Superior temporal gyrus (tissue), 1 donor: ENCODE data around the gene PTEN.

Source experiments
- DNase-seq: peaks from one replicate; pipeline ENCODE4 v3.0.0-alpha.2; 2016; ENCODE audit errors: extremely low spot score

Gene PTEN

GRCh38 chr10:87974130-87974529 lies 110.7 kb downstream of the PTEN start:
- DNase-seq, result no peak

DNA sequence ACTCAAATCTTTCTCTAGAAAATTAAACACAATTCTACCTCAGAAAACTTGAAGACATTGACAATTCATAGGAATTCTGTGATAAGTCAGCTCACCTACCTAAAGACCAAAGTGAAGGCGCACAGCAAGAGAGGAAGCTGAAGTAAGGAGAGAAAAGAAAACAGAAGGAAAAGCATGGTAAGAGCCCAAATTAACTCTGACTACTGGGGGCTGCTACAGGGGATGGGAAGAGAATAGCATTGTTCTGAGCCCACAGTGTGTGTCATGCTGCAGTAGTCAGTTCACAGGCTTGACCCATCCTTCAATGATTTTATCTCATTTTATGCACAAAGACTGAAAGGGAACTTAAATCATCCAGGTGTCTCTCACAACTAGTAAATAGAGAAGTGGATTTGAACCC lies 111.3 kb downstream of the PTEN start:
- no peak for DNase-seq

- DNase-seq, result no peak
Observed at GRCh38 chr10:87976101-87976743, 112.8 kb downstream of the PTEN start.

DNA sequence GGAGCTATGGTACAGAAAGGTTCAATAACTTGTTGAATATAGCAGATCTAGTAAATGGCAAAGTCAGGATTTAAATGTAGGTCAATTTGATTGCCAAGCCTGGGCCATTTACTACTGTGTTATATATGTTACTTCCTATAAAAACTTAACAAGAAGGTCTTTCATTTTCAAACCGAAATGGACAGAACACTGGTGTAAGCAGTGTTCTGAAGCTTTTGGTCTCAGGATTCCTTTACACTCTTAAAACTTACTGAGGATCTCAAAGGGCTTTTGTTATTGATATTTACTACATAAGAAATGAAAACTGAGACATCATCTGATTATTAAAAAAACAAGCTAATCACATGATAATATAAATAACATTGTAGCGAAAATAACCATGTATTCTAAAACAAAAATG lies 114.7 kb downstream of the PTEN start:
- no peak for DNase-seq

DNA sequence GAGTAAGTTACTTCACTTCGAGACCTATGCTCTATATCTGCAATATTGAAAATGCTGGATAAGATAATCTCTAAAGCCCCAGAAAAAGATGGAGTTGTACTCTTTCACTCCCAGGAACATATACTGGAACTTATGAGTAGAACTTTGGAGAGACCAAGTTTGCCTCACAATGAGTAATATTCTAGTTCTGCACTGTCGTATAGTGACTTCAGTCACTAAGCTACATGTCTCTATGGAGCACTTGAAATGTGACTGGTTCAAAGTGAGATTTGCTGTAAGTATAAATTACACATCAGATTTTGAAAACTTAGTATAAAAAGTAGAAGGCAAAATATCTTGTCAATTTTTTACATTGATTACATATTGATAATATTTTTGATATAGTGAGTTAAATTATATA lies 116.4 kb downstream of the PTEN start:
- DNase-seq, result no peak

DNA sequence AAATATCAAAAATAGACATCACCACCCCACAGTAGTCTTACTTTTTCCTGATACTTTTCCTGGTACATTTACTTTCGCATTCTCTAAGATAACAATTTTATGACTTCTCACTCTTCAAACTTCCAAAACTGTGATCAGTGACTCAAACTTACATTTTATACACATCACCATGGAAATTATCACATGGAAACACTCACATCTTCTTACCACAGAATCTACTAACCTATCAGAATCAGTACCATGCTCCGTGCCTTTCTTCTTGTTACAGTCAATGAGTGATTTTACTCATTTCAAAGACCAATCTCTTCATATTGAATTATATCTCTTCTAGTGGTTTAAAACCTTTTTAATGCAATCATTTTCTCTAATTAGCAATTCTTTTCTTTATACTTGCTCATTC lies 120.3 kb downstream of the PTEN start:
- DNase-seq, result no peak

GRCh38 chr10:87987206-87987605 lies 123.8 kb downstream of the PTEN start:
- no peak for DNase-seq

- no peak for DNase-seq
Observed at GRCh38 chr10:87991946-87992345, 128.5 kb downstream of the PTEN start.

- no peak for DNase-seq
Observed at GRCh38 chr10:88004451-88004850, 141.0 kb downstream of the PTEN start.

DNA sequence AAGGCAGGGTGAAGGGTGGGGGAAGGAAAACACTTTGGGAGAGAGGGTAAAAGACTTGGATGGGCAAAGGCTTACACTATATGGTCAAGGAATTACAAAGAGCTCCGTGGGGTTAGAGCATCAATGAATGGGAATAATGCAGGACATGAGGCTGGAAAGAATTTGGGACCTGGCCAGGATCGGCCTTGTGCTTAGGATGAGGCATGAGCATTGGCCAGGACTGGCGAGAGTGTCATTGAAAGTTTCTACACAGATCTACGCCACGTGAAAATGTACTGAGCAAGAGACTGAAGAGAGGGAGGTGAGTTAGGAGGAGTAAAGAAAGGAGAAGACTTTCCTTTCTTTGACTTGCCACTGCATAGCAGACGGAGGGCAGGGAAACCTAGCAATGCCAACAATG lies 142.8 kb downstream of the PTEN start:
- DNase-seq, result no peak

DNA sequence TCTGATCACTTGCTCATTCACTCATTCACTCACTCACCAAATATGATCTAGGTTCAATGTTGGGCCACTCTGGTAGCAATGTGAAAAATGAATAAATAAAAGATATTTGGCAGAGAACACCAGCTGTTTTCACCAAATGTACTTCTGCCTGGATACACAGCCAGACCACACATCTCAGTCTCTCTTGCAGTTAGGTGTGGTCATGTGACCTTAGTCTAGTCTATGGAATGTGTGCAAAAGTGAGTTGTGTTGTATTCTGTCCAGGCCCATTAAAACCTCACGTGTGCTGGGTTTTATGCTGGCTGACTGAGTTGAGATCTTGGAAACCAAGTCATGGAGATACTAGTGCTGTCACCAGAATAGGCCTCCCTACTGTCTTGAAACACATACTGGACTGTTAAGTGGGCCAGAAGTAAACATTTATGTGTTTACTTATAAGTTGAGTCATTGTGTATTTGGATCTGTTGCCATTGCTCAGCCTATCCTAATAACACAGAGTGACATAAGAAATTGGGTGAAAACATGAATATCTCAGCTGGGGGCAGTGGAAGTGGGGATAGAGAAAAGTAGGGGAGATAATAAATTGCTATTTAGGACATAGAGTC lies 145.5 kb downstream of the PTEN start:
- DNase-seq, result no peak

DNA sequence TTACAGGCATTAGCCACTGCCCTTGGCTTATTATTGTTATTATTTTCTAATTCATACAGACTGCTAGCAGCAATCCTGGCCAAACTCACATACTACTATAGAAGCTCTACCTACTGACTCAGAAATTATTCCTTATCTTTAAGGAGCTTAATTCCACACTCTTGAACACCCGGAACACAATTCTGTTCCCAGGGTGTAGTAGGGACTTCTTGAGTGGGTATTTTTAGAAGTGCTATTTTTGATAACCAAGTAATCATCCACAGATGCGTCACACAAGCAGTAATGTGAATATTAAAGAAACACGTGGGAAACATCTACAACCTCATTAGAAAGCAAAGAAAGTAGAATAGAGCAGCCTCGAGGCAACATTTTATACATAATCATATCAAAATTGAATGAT lies 149.2 kb downstream of the PTEN start:
- no peak for DNase-seq

GRCh38 chr10:88017781-88018180 lies 154.4 kb downstream of the PTEN start:
- no peak for DNase-seq

GRCh38 chr10:88019753-88020152 lies 156.3 kb downstream of the PTEN start:
- no peak for DNase-seq
